ENCODE data around the gene PIEZO1.

- TF ChIP-seq CTCF (conservative IDR thresholded peaks at IDR 0.05 in 1 of 2, IDR thresholded peaks at IDR 0.05 in 1 of 2; ENCODE audit: extremely low read depth in 1 of 2, insufficient read depth in 1 of 2, low read depth in 1 of 2, low read length in 2 of 2) (no peak), EZH2 (IDR thresholded peaks at IDR 0.05; ENCODE audit: borderline replicate concordance, low read length) (no peak)
Observed at GRCh38 chr16:88722784-88723506, 62.1 kb downstream of the PIEZO1 start.

Data from mammary epithelial cell (primary cell).